Measurements from ENCODE around the gene PEMT.
"Not testable (repeated sequence)": the region's sequence is repeated elsewhere in the genome, so short reads cannot be mapped to it uniquely, and the experiment has no call there.

PEMT gene

GRCh38 chr17:17476865-17477467 lies 114.5 kb downstream of the PEMT start, which contains the start of gene MED9:
TSS of gene MED9 (plus strand) at chr17:17477000. CDS start at chr17:17477042, 42 bp downstream.
- DNase-seq: peak; percentile 95

GRCh38 chr17:17474341-17474740 lies 117.2 kb downstream of the PEMT start:
- no peak for DNase-seq

GRCh38 chr17:17472333-17472920 lies 119.1 kb downstream of the PEMT start:
- no peak for DNase-seq

GRCh38 chr17:17469996-17470395 lies 121.5 kb downstream of the PEMT start:
- no peak for DNase-seq

- DNase-seq: no peak
Observed at GRCh38 chr17:17469358-17469757, 122.2 kb downstream of the PEMT start.

- DNase-seq: no peak
Observed at GRCh38 chr17:17468217-17469010, 123.1 kb downstream of the PEMT start.

- no peak for DNase-seq
Observed at GRCh38 chr17:17467720-17468119, 123.8 kb downstream of the PEMT start.

- no peak for DNase-seq
Observed at GRCh38 chr17:17467016-17467415, 124.5 kb downstream of the PEMT start.

GRCh38 chr17:17466511-17466910 lies 125.0 kb downstream of the PEMT start:
- DNase-seq: no peak

GRCh38 chr17:17465878-17466277 lies 125.6 kb downstream of the PEMT start:
- DNase-seq: not testable (repeated sequence)

GRCh38 chr17:17463821-17464220 lies 127.7 kb downstream of the PEMT start:
- no peak for DNase-seq

- DNase-seq: no peak
Observed at GRCh38 chr17:17462048-17462824, 129.3 kb downstream of the PEMT start.

GRCh38 chr17:17460038-17460437 lies 131.5 kb downstream of the PEMT start:
- no peak for DNase-seq

GRCh38 chr17:17457680-17458079 lies 133.8 kb downstream of the PEMT start:
- no peak for DNase-seq

- no peak for DNase-seq
Observed at GRCh38 chr17:17456251-17456650, 135.3 kb downstream of the PEMT start.
